H1 (cell line): ENCODE results near the gene STRC.
"Not testable (repeated sequence)": the region's sequence is repeated elsewhere in the genome, so short reads cannot be mapped to it uniquely, and the experiment has no call there.

ENCODE experiments used
- CTCF ChIP-seq, 3 experiments: IDR thresholded peaks; 1 replicate in 2 of 3; 2 replicates in 1 of 3; pipeline versions ENCODE4 v1.5.1 to v1.6.1; 2011; ENCODE audit warnings: low read length in 3 of 3, mild to moderate bottlenecking in 3 of 3, inconsistent platforms in 2 of 3, low read depth in 1 of 3, moderate library complexity in 1 of 3; ENCODE audit not compliant: insufficient read depth in 1 of 3; ENCODE audit errors: control extremely low read depth in 1 of 3
- EP300 ChIP-seq, 2 experiments: IDR thresholded peaks; 1 replicate in 1 of 2; 2 replicates in 1 of 2; pipeline ENCODE4 v1.6.1; 2011 to 2012; ENCODE audit warnings: low read depth in 2 of 2, low read length in 2 of 2, mild to moderate bottlenecking in 2 of 2, borderline replicate concordance in 1 of 2, inconsistent platforms in 1 of 2, moderate library complexity in 1 of 2
- GABPA ChIP-seq: IDR thresholded peaks from 2 replicates; pipeline ENCODE4 v1.6.1; 2011; ENCODE audit warnings: mild to moderate bottlenecking, low read length, moderate library complexity, borderline replicate concordance; ENCODE audit not compliant: insufficient read depth
- MAX ChIP-seq: IDR thresholded peaks from 2 replicates; pipeline ENCODE4 v1.6.1; 2012; ENCODE audit warnings: inconsistent platforms
- POLR2AphosphoS5 ChIP-seq: IDR thresholded peaks from 2 replicates; pipeline ENCODE4 v1.6.1; 2011; ENCODE audit warnings: low read depth, low read length

- not testable (repeated sequence) for TF ChIP-seq CTCF (IDR thresholded peaks at IDR 0.05; ENCODE audit: control extremely low read depth in 1 of 3, insufficient read depth in 1 of 3, low read depth in 1 of 3, low read length in 3 of 3); MAX; POLR2AphosphoS5; GABPA; EP300 (IDR thresholded peaks at IDR 0.05; ENCODE audit: borderline replicate concordance in 1 of 2, low read depth in 2 of 2, low read length in 2 of 2)
Observed at GRCh38 chr15:43566615-43567014, 52.0 kb downstream of the STRC start.
